Neural crest cell (in vitro differentiated cells): ENCODE results near the gene ACP4. TPM values are rescaled to one million over a fixed set of nuclear protein-coding genes. Genes with fewer than 3 reads are reported as not detected.
"Not testable (repeated sequence)": the region's sequence is repeated elsewhere in the genome, so short reads cannot be mapped to it uniquely, and the experiment has no call there.

ENCODE experiments used
- DNase-seq: peaks from one replicate; pipeline ENCODE4 v3.0.0; 2021; ENCODE audit warnings: low read depth, mixed read lengths, low spot score
- H3K27ac Mint-ChIP-seq: one replicate; pipeline ENCODE4 v1.8.0; 2021; ENCODE audit warnings: mild to moderate bottlenecking, mixed read lengths; ENCODE audit not compliant: unreplicated experiment
- H3K27me3 Mint-ChIP-seq: 2 replicates; pipeline ENCODE4 v1.8.0; 2021; ENCODE audit warnings: low read depth, mild to moderate bottlenecking, mixed read lengths
- H3K36me3 Mint-ChIP-seq: 2 replicates; pipeline ENCODE4 v1.8.0; 2021; ENCODE audit warnings: low read depth, mild to moderate bottlenecking, mixed read lengths
- H3K4me1 Mint-ChIP-seq: 2 replicates; pipeline ENCODE4 v1.8.0; 2021; ENCODE audit warnings: mixed read lengths
- H3K4me3 Mint-ChIP-seq: one replicate; pipeline ENCODE4 v1.8.0; 2021; ENCODE audit warnings: mild to moderate bottlenecking, mixed read lengths
- H3K9me3 Mint-ChIP-seq: 2 replicates; pipeline ENCODE4 v1.8.0; 2021; ENCODE audit warnings: mixed read lengths
- total RNA-seq: library from RNA; stranded (reverse); gene quantifications from 2 replicates; pipeline ENCODE4 v1.2.1, GENCODE V29; 2021
- TF ChIP-seq, protein P1 (sequence below): fragments of 200-600 bp; sonication (generic); conservative IDR thresholded peaks from 2 replicates; pipeline ENCODE4 v1.5.0; 2021; ENCODE audit warnings: antibody characterized with exemption, mild to moderate bottlenecking

ACP4 gene
- total RNA-seq, 1 donor from 2014 or later: not detected

DNA sequence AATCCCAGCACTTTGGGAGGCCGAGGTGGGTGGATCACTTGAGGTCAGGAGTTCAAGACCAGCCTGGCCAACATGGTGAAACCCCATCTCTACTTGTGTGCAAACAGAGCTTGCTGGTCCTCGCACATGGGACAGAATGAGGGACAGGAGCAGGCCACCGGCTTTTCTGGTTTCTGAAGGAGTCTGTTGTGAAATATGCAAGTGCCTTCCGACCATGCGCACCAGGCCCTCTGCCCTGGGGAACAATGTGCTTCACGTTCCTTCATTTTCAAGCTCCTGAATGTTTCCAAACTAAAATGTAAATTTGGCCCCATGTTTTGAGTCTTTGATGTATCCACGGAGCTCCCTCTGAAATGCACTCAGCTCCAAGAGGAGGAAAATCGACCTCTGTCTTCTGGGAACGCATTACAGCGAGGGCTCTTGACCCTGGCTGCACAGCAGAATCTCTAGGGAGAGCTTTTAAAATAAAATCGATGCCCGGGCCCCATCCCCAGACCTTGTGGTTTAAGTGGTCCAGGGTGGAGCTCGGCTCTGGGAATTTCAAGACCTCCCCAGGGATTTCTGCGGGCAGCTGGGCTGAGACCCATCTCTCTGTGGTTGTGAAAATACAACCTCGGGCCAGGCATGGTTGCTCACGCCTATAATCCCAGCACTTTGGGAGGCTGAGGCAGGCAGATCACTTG is 9.3 kb upstream of the ACP4 start:
- H3K4me1 Mint-ChIP-seq: peaks cover 33% of the 10 kb centered on the region
- no peak for DNase-seq
- H3K27ac Mint-ChIP-seq: no peak overlapping the region
- peaks cover 73% of the 10 kb centered on the region for H3K27me3 Mint-ChIP-seq
- no peaks in the 10 kb centered on the region for H3K9me3 Mint-ChIP-seq
- TF ChIP-seq, protein P1, sequence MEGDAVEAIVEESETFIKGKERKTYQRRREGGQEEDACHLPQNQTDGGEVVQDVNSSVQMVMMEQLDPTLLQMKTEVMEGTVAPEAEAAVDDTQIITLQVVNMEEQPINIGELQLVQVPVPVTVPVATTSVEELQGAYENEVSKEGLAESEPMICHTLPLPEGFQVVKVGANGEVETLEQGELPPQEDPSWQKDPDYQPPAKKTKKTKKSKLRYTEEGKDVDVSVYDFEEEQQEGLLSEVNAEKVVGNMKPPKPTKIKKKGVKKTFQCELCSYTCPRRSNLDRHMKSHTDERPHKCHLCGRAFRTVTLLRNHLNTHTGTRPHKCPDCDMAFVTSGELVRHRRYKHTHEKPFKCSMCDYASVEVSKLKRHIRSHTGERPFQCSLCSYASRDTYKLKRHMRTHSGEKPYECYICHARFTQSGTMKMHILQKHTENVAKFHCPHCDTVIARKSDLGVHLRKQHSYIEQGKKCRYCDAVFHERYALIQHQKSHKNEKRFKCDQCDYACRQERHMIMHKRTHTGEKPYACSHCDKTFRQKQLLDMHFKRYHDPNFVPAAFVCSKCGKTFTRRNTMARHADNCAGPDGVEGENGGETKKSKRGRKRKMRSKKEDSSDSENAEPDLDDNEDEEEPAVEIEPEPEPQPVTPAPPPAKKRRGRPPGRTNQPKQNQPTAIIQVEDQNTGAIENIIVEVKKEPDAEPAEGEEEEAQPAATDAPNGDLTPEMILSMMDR: no peak
- no peak overlapping the region for H3K4me3 Mint-ChIP-seq
- no peaks in the 10 kb centered on the region for H3K36me3 Mint-ChIP-seq

DNA sequence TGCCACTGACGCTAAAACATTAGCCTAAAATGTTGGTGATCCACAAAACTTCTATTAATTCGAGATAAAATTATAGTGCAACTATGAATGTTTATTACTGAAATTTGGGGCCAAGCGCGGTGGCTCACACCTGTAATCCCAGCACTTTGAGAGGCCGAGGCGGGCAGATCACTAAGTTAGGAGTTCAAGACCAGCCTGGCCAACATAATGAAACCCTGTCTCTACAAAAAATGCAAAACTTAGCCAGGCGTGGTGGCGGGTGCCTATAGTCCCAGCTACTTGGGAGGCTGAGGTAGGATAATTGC is 6.4 kb upstream of the ACP4 start:
- not testable (repeated sequence) for H3K27ac Mint-ChIP-seq, DNase-seq, H3K9me3 Mint-ChIP-seq, H3K36me3 Mint-ChIP-seq
- Mint-ChIP-seq H3K4me3 (peak overlapping the region; percentile 80), H3K4me1 (peaks cover 30% of the 10 kb centered on the region), H3K27me3 (peaks cover 45% of the 10 kb centered on the region)

DNA sequence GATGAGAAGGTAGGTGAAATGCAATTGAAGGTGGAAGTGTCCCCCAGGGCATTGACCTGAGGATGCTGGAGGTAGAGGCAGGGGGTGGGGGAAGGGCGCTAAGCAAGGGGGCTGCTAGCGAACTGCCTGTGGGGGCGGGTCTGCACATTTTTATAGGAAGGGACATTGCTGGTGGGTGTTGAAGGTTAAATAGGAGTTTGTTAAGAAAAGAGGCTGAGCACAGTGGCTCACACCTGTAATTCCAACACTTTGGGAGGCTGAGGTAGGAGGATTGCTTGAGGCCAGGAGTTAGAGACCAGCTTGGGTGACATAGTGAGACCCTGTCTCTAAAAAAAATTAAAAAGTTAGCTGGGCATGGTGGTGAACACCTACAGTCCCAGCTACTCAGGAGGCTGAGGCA is 5.5 kb upstream of the ACP4 start:
- no peak overlapping the region for H3K27ac Mint-ChIP-seq

DNA sequence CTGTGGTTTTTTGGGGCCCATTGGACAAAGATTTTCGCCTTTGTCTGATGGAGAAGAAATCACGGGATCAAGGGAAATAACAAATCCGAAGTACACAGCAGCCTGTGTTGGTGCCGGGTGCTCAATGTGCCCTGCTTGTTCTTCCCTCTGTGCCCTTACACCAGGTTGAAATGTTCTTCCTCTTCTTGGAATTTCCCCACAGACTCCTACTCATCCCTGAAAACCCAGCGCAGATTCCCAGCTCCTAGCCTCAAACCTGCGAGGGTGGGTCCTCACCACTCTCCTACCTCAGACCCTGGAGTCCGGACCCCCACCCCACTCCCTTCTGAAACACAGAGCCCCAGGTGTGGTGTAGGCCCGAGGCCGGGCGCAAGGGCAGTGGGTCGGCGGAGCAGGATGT is 4.9 kb upstream of the ACP4 start:
- DNase-seq: no peak
- Mint-ChIP-seq H3K4me1 (peaks cover 23% of the 10 kb centered on the region), H3K36me3 (no peaks in the 10 kb centered on the region), H3K27me3 (peaks cover 41% of the 10 kb centered on the region), H3K9me3 (no peaks in the 10 kb centered on the region), H3K27ac (no peak overlapping the region), H3K4me3 (no peak overlapping the region)
- TF ChIP-seq, protein P1: no peak

More for the DNA sequence above, 5.5 kb upstream of the ACP4 start:
- Mint-ChIP-seq H3K4me3 (no peak overlapping the region), H3K9me3 (no peaks in the 10 kb centered on the region), H3K4me1 (peaks cover 23% of the 10 kb centered on the region), H3K36me3 (no peaks in the 10 kb centered on the region), H3K27me3 (peaks cover 44% of the 10 kb centered on the region)
- DNase-seq: no peak
- TF ChIP-seq, protein P1: no peak

DNA sequence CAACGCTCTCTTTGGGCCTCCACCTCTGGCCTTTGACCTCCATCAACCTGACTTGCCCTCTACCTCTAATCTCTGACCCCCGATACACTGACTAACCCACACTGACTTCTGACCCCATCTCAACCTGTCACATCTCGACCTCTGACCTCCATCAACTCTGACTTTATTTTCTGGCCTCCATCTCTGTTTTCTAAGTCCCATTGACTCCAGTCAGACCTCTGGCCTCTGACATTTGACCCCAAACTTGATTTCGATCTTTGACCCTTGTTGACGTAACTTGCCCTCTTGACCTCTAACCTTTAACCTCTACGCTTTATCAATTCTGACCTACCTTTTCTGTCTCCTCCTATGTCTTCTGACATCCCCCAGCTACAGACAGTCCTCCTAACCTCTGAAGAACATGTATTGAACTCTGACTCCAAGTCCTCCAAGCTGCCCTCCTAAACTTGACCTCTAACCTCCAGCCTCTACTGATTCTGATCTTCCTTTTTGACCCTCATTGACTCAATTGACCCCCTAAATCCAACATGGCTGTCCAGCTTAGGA is 780 bp downstream of the ACP4 start:
- Mint-ChIP-seq H3K9me3 (peaks cover 6% of the 10 kb centered on the region), H3K4me3 (peak overlapping the region; percentile 75), H3K27me3 (peaks cover 43% of the 10 kb centered on the region), H3K36me3 (peaks cover 6% of the 10 kb centered on the region), H3K4me1 (peaks cover 20% of the 10 kb centered on the region), H3K27ac (no peak overlapping the region)
- DNase-seq: no peak
- TF ChIP-seq, protein P1: no peak

DNA sequence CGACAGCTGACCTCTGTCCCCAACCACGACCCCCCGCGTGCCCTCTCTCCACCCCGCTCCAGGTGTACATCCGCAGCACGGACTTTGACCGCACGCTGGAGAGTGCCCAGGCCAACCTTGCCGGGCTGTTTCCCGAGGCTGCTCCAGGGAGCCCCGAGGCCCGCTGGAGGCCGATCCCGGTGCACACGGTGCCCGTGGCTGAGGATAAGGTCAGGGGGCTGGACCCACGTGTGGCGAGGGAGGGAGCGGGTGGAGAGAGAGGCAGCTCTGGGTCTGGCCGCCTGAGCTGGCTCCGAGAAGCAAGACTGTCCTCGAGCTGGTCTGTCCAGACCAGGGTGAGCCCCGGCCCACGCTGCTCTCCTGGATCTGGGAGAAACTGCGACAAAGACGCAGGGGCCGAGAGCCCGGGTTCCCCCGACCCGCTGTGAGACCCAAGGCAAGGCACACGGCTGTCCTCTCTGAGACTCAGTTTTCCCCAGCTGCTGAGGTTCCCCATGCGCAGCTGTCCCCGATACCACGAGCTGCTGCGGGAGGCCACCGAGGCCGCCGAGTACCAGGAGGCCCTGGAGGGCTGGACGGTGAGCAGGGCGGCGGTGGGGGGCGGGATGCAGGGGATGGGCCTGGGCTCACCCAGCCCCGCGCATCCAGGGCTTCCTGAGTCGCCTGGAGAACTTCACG is 1.5 kb downstream of the ACP4 start:
- peaks cover 6% of the 10 kb centered on the region for H3K9me3 Mint-ChIP-seq
- peak overlapping the region; percentile 75 for H3K4me3 Mint-ChIP-seq
- H3K27ac Mint-ChIP-seq: no peak overlapping the region
- TF ChIP-seq, protein P1: no peak
- H3K27me3 Mint-ChIP-seq: peaks cover 43% of the 10 kb centered on the region
- DNase-seq: peak; percentile 18
- peaks cover 6% of the 10 kb centered on the region for H3K36me3 Mint-ChIP-seq
- H3K4me1 Mint-ChIP-seq: peaks cover 16% of the 10 kb centered on the region
